Keratinocyte (primary cell): ENCODE results near the gene ROCK1.

Experiments used
- EZH2 ChIP-seq: IDR thresholded peaks from one replicate; pipeline ENCODE4 v1.6.1; 2012; ENCODE audit warnings: inconsistent platforms, mild to moderate bottlenecking, low read length, moderate library complexity
- TF ChIP-seq, protein P1 (sequence below), 3 experiments: IDR thresholded peaks in 1 of 3; conservative IDR thresholded peaks in 1 of 3; optimal IDR thresholded peaks in 1 of 3; 2 replicates in 2 of 3; 3 replicates in 1 of 3; pipeline versions ENCODE3 to v1.5.1; 2011; ENCODE audit warnings: low read length in 3 of 3, mild to moderate bottlenecking in 3 of 3, moderate library complexity in 2 of 3, control low read depth in 1 of 3, inconsistent platforms in 1 of 3; ENCODE audit not compliant: insufficient read depth in 2 of 3; ENCODE audit errors: extremely low read depth in 1 of 3

DNA sequence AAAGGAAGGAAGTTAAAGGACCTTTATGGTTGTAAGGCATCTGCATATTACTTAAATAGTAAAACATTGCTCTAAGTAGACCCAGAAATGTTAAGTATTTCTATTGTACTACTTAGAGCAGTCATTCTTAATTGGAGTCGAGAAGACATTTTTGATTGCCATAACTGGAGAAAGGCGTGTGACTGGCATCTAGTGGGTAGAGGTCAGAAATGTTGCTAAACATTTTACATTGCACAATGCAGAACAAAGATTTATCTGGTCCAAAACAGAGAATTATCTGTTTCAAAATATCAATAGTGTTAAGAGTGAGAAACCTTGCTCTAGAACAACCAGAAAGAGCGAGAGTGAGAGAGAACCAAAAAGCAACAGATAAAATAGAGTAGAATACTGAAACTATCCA lies 23.3 kb upstream of the ROCK1 start:
- TF ChIP-seq, protein P1, sequence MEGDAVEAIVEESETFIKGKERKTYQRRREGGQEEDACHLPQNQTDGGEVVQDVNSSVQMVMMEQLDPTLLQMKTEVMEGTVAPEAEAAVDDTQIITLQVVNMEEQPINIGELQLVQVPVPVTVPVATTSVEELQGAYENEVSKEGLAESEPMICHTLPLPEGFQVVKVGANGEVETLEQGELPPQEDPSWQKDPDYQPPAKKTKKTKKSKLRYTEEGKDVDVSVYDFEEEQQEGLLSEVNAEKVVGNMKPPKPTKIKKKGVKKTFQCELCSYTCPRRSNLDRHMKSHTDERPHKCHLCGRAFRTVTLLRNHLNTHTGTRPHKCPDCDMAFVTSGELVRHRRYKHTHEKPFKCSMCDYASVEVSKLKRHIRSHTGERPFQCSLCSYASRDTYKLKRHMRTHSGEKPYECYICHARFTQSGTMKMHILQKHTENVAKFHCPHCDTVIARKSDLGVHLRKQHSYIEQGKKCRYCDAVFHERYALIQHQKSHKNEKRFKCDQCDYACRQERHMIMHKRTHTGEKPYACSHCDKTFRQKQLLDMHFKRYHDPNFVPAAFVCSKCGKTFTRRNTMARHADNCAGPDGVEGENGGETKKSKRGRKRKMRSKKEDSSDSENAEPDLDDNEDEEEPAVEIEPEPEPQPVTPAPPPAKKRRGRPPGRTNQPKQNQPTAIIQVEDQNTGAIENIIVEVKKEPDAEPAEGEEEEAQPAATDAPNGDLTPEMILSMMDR (optimal IDR thresholded peaks at IDR 0.05 in 1 of 3, IDR thresholded peaks at IDR 0.05 in 1 of 3, conservative IDR thresholded peaks at IDR 0.05 in 1 of 3; ENCODE audit: extremely low read depth in 1 of 3, insufficient read depth in 2 of 3, low read length in 3 of 3): peak in 1 of 3 experiments; percentile 21
- no peak for TF ChIP-seq EZH2
